Measurements from ENCODE around the gene SPRED3. TPM values are rescaled to one million over a fixed set of nuclear protein-coding genes. Genes with fewer than 3 reads are reported as not detected.

The SPRED3 gene
- total RNA-seq, 4 donors from 2014 or later, result 0.05 to 0.81 (median 0.33) TPM

DNA sequence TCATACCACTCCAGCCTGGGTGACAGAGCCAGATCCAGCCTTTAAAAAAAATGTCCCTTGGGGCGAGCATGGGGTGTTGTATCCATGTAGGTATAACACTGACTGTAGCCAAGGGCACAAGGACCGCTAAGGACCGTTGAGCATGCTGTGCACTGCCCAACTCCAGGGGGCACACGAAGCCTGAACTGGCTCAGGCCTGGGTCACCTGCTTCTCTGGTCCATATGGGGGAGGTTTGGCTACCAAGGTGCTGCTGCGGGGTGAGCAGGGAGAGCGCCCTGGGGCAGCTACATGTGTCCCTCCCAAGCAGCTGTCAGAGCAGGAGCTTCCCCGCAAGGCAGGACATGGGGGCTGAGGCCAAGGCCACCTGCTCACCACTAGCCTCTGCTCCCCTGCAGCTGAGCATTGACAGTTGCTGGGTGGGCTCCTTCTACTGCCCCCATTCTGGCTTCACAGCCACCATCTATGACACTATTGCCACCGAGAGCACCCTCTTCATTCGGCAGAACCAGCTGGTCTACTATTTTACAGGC is 36.6 kb upstream of the SPRED3 start:
- H3K27me3 ChIP-seq, result peaks cover 30% of the 10 kb centered on the region
- no peaks in the 10 kb centered on the region for H3K36me3 ChIP-seq
- ATAC-seq, result no peak
- H3K4me3 ChIP-seq, result no peak overlapping the region
- no peak overlapping the region for H3K27ac ChIP-seq
- WGBS, 2 donors (ENCODE audit: low coverage in 1 of 2), result 74 to 85% methylated on average over 2 to 4 of the region's 9 CpGs
- no peak for TF ChIP-seq POLR2A (IDR thresholded peaks at IDR 0.05)
- TF ChIP-seq POLR2AphosphoS5 (IDR thresholded peaks at IDR 0.05), result no peak
- no peak for TF ChIP-seq EP300 (IDR thresholded peaks at IDR 0.05)
- TF ChIP-seq, protein P1, sequence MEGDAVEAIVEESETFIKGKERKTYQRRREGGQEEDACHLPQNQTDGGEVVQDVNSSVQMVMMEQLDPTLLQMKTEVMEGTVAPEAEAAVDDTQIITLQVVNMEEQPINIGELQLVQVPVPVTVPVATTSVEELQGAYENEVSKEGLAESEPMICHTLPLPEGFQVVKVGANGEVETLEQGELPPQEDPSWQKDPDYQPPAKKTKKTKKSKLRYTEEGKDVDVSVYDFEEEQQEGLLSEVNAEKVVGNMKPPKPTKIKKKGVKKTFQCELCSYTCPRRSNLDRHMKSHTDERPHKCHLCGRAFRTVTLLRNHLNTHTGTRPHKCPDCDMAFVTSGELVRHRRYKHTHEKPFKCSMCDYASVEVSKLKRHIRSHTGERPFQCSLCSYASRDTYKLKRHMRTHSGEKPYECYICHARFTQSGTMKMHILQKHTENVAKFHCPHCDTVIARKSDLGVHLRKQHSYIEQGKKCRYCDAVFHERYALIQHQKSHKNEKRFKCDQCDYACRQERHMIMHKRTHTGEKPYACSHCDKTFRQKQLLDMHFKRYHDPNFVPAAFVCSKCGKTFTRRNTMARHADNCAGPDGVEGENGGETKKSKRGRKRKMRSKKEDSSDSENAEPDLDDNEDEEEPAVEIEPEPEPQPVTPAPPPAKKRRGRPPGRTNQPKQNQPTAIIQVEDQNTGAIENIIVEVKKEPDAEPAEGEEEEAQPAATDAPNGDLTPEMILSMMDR (IDR thresholded peaks at IDR 0.05), result no peak
- H3K9me3 ChIP-seq, result no peaks in the 10 kb centered on the region
- H3K4me1 ChIP-seq, result no peaks in the 10 kb centered on the region

DNA sequence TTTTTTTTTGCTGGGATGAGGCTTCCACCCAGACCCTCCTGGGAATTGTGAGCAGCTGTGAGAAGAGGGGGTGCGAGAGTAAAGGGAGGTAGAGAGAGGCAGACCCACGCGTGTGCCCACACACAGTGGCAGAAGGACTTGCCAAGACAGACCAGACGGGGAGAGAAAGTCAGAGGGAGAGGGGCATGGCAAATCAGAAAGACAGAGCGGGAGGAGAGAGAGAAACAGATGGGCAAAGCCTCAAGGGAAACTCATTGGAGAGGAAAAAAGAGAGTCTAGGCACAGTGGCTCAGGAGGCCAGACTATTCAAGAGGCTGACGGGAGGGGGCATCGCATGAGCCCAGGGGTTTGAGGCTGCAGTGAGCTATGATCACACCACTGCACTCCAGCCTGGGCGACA is 35.9 kb upstream of the SPRED3 start:
- ATAC-seq, result no peak
- WGBS, 2 donors (ENCODE audit: low coverage in 1 of 2), result 59 to 80% methylated on average over 1 to 8 of the region's 8 CpGs
- no peaks in the 10 kb centered on the region for H3K4me1 ChIP-seq

DNA sequence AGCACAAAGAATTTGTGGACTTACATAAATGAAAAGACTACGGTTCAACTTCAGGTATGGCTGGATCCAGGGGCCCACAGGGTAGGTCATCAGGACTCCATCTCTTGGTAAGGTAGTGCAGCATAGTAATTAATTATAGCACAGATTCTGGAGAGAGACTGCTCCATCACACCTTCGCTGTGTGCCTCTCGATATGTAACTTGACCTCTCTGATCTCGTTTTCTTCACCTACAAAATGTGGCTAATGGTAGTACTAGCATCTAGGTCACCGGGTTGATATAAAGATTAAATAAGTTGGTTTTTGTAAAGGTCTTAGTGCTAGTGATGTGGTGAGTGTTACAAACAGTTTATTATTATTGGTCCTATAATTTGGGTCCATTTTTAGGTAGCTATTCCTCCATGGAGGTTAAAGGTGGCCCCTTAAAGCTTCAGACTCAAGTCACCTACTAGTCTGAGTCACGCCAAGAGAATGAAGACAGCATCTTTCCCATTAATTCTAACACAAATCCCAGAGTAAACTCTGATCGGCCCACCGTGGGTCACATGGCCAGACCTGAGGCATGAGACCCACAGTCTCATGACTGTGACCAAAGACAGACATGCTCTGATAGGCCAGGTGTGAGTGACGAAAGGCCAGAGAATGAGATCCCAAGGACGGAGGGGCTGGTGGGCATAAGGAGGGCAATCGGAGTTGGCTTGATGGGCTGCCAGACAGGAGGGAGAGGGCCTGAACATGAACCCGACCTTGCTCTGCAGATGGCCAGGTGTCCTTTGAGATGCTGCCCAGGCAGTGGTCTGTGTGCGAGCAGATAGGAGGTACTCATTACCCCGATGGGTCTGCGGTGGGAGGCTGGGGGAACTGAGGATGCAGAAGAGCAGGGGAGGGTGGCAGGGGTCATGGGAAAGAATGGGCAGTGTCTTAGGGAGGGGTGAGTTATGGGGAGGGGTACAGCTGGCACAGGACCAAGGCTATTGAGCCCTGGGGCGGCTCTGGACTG is 32.5 kb upstream of the SPRED3 start:
- TF ChIP-seq EP300 (IDR thresholded peaks at IDR 0.05) (no peak), POLR2AphosphoS5 (IDR thresholded peaks at IDR 0.05) (no peak), POLR2A (IDR thresholded peaks at IDR 0.05) (no peak)
- TF ChIP-seq, protein P1 (IDR thresholded peaks at IDR 0.05), result no peak
- WGBS, 2 donors (ENCODE audit: low coverage in 1 of 2), result 71 to 80% methylated on average over 7 to 9 of the region's 16 CpGs
- ATAC-seq, result no peak
- Histone ChIP-seq H3K36me3 (no peaks in the 10 kb centered on the region), H3K4me3 (no peak overlapping the region), H3K27ac (no peak overlapping the region), H3K9me3 (no peaks in the 10 kb centered on the region), H3K27me3 (peaks cover 71% of the 10 kb centered on the region), H3K4me1 (peaks cover 0 to under 1% (median 0%) of the 10 kb centered on the region in 3 donors)

More for the DNA sequence above, 35.9 kb upstream of the SPRED3 start:
- Histone ChIP-seq H3K9me3 (no peaks in the 10 kb centered on the region), H3K4me3 (no peak overlapping the region), H3K27ac (no peak overlapping the region), H3K27me3 (peaks cover 37% of the 10 kb centered on the region), H3K36me3 (no peaks in the 10 kb centered on the region)
- TF ChIP-seq POLR2AphosphoS5 (IDR thresholded peaks at IDR 0.05) (no peak), POLR2A (IDR thresholded peaks at IDR 0.05) (no peak), EP300 (IDR thresholded peaks at IDR 0.05) (no peak)
- TF ChIP-seq, protein P1 (IDR thresholded peaks at IDR 0.05), result no peak

DNA sequence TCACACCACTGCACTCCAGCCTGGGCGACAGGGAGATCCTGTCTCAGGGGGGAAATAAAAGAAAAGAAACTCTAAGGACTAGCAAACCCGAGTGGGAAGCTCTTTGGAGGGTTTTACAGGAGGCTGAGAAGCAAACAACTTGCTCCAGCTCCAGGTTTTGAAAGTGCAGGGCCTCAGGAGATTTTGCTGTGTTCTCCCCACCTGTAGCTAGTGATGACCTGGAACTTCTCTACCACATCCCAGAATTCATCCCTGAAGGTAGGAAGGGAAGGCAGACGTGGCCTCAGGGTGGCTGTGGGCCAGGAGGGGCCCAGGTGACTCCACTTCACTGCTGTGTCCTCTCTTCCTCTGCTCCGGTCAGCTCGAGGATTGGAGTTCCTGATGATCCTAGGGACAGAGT is 30.4 kb upstream of the SPRED3 start:
- no peaks in the 10 kb centered on the region for H3K9me3 ChIP-seq
- 30 to 31% methylated on average over 5 of the region's 5 CpGs for WGBS, 2 donors (ENCODE audit: low coverage in 1 of 2)
- peaks cover 85% of the 10 kb centered on the region for H3K27me3 ChIP-seq
- H3K36me3 ChIP-seq, result no peaks in the 10 kb centered on the region
- H3K27ac ChIP-seq, result no peak overlapping the region
- no peak overlapping the region for H3K4me3 ChIP-seq
- H3K4me1 ChIP-seq, result peaks cover 0 to 21% (median 4%) of the 10 kb centered on the region in 3 donors
- TF ChIP-seq POLR2A (IDR thresholded peaks at IDR 0.05) (no peak), EP300 (IDR thresholded peaks at IDR 0.05) (no peak)
- ATAC-seq, result no peak

DNA sequence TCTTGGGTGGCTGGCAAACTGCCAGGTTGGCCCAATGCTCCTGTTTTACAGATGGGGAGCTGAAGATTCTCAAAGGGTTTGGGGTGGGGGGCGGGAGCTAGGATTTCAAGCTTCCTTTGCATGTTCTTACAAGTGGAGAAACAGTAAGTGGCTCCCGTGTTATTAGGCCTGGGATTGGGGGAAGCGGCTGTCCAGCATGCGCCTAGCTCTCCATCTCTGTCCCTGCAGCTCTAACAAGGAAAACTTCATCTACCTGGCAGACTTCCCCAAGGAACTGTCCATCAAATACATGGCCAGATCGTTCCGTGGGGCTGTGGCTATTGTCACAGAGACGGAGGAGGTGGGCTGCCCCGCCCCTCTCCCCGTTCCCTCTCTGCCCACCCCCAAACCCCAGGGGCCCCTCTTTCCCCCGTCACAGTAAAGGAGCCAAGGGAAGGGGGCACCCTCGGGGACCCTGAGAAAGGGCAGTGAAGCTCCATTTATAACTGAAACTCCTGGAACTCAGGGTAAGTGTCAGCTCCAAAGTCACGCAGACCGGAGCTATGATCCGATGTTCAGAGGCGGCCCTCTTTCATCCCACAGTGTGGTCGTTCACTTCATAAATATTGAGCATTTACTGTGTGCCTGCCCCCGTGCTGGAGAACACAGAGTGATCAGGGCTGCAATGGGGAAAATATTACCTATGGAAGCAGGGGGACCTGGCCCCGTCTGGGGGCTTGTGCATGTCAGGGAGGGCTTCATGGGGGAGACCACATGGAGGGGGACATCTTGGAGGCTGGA is 29.1 kb upstream of the SPRED3 start:
- H3K4me3 ChIP-seq, result no peak overlapping the region
- peaks cover 82% of the 10 kb centered on the region for H3K27me3 ChIP-seq
- H3K4me1 ChIP-seq, result peaks cover 0 to 22% (median 4%) of the 10 kb centered on the region in 3 donors
- ATAC-seq, result no peak
- no peaks in the 10 kb centered on the region for H3K36me3 ChIP-seq
- WGBS, 2 donors (ENCODE audit: low coverage in 1 of 2), result 0 to 59% methylated on average over 1 to 3 of the region's 18 CpGs
- TF ChIP-seq POLR2A (IDR thresholded peaks at IDR 0.05) (no peak), EP300 (IDR thresholded peaks at IDR 0.05) (no peak), POLR2AphosphoS5 (IDR thresholded peaks at IDR 0.05) (no peak)
- TF ChIP-seq, protein P1 (IDR thresholded peaks at IDR 0.05), result no peak
- no peaks in the 10 kb centered on the region for H3K9me3 ChIP-seq
- no peak overlapping the region for H3K27ac ChIP-seq

Measured in gastroesophageal sphincter (tissue), 4 donors.